T-helper 1 cell treated with Interleukin-12 subunit alpha and Interleukin-12 subunit beta and Interleukin-4 antibody, amounts not matched to agents 30 ng/mL and 1 ng/mL, for 36 hours (primary cell): ENCODE measurements around the gene SEC14L1. TPM values are rescaled to one million over a fixed set of nuclear protein-coding genes. Genes with fewer than 3 reads are reported as not detected.

Experiments used
- intact Hi-C: fragments of 100-400 bp; cut with micrococcal nuclease; formaldehyde crosslinking; loops from one replicate; pipeline ENCODE4 v1.15.1; 2024
- total RNA-seq: library from RNA; stranded (reverse); gene quantifications from 2 replicates; pipeline ENCODE4 v1.2.3, GENCODE V29; 2022

The SEC14L1 gene
- total RNA-seq, 1 donor from 2014 or later, result 98.0 TPM

- intact Hi-C loops, result loop anchor here (1.0 kb wide), 1 partner anchor 106 kb away; no protein-coding TSS in a partner anchor
Measured at GRCh38 chr17:77211681-77212080, 70.9 kb downstream of the SEC14L1 start.

GRCh38 chr17:77212081-77212832 is 71.5 kb downstream of the SEC14L1 start:
- intact Hi-C loops, result loop anchor here (1.0 kb wide), 1 partner anchor 107 kb away; no protein-coding TSS in a partner anchor

- intact Hi-C loops, result loop anchor here (1.0 kb wide), 1 partner anchor 108 kb away; no protein-coding TSS in a partner anchor
Measured at GRCh38 chr17:77212833-77213777, 72.3 kb downstream of the SEC14L1 start.

DNA sequence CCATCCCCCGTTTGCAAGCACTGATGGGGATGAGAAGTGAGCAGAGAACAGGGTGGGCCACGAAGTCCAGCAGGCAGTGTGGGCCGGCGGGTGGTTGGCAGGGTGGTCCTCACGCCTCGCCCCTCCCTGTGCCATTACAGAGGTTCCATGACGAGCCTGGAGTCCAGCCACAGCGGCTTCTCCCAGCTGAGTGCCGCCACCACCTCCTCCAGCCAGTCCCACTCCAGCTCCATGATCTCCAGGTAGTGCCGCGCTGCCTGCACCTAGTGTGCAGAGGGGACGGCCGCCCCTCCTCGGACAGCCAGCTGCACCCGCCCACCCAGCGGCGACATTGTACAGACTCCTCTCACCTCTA is 73.0 kb downstream of the SEC14L1 start:
- intact Hi-C loops, result no loop called here

DNA sequence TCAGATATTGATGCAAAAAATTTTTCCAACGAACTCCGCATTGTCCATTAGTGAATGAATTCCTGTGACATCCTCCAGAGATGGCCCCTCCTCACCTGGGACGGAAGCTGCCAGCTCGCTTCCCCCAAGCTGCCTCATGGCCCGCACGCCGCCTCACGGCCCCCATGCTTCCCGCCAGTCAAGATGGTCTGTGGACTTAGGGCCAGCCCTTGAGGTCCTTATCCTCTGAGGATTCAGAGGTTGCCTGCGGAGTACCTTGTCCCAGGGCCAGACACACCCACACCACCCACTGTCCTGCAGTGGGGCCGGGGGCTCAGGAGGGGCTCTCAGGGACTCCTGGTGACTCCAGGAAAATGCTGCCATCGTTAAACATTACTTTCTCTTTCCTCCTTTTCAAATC is 73.6 kb downstream of the SEC14L1 start:
- intact Hi-C loops, result no loop called here

- intact Hi-C loops, result no loop called here
Measured at GRCh38 chr17:77214743-77215142, 74.0 kb downstream of the SEC14L1 start.

DNA sequence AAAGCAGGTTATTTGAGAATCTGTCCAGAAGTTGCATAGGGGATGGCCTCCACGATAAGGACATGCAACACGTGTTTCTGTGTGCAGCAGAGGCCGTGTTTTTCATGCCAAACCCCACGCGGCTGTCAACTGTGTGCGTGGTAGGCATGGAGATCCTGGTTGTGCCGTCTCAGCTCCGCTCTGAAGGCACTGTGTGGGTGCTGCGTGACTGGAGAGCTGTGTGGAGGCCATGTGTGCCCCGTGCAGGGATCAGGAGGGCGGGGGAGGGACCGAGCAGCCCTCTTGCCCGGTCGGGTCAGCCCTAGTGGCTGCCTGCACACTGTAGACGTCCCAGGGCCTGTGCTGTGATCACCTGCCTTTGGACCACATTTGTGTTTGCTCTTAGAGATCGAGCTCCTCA is 74.5 kb downstream of the SEC14L1 start:
- intact Hi-C loops, result no loop called here

- intact Hi-C loops, result no loop called here
Measured at GRCh38 chr17:77216486-77216885, 75.7 kb downstream of the SEC14L1 start.

- intact Hi-C loops, result no loop called here
Measured at GRCh38 chr17:77217123-77217522, 76.4 kb downstream of the SEC14L1 start.

DNA sequence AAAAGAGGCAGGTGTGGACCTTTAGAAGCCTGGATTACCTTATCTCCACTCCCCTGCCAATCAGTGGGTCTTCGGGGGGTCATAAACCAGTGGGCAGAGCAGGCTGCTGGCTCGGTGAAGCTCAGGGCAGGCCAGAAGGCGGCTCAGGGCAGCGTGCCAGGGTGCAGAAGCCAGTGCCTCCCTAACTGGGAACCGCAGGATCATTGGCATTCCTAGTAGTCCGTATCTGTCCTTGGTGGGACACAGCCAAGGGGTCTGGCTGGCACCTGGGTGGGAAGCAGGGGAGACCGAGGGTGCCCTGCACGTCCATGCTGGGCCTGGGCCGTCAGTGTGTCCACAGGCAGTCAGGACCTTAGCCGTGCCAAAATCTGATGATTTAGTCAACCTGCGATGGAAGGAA is 76.8 kb downstream of the SEC14L1 start:
- intact Hi-C loops, result no loop called here

DNA sequence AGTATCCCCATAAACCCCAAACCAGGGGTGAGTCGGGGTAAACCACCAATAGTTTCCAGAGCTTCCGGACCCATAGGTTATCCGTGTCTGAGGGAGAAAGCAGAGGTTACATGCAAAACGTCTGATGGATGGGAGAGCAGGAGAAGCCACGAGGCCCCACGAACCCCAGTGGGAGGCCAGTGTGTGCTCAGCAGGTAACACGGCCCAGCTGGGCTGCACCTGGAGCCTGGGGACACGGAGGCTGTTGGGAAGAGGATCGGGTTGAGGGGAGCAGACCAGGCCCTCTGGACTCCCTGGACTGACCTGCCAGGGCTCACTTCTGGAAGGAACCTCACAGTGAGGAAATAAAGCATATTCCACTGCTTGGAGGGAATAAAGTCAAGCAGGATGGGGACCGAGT is 78.1 kb downstream of the SEC14L1 start:
- intact Hi-C loops, result no loop called here

DNA sequence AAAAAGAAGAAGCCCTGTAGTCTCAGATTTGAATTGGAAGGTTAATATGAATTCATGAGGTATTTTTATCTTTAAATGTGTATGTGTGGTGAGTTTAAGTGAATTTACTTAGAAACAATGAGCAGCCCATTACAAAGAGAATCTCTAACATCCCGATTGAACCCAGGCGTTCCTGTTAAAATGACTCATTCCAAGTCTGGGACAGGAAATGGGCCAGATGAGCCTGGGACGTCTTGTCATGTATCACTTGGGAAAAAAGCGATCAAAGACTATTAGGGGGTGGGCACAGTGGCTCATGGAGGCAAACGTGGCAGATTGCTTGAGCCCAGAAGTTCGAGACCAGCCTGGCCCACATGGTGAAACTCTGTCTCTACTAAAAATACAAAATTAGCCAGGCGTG is 81.6 kb downstream of the SEC14L1 start:
- intact Hi-C loops, result no loop called here

DNA sequence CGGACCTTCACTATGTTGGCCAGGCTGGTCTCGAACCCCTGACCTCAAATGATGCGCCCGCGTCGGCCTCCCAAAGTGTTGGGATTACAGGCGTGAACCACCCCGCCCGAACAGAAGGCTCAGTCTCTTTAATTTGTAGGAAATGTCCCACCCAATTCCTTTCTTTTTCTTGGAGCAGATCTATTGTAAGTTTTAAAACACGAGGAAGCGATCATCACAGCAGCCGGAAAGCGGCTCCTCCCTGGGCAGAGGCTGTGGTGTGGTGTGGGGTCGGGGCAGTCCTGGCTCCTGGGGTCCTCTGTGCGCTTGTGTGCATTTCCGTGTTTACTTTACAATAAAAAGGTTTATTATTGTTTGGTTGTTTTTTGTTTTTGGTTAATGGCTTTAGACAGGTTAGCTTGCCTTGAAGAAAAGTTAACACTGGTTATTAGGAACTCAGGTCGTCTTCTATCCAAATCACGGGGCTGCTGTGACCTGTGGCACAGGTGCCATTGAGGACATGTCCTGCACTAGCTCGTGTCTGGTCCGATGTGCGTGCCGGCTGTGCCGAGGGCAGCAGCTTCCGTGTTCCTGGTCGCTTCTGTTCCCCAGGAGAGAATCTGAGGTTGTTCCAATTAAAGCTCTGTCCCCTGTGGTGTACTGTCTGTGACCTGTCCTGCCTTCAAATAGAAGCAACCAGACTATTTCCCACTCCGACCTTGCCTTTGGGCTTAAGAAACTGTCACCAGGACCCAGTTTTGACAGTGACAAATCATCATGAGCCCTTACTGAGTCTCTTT is 83.1 kb downstream of the SEC14L1 start:
- intact Hi-C loops, result no loop called here

DNA sequence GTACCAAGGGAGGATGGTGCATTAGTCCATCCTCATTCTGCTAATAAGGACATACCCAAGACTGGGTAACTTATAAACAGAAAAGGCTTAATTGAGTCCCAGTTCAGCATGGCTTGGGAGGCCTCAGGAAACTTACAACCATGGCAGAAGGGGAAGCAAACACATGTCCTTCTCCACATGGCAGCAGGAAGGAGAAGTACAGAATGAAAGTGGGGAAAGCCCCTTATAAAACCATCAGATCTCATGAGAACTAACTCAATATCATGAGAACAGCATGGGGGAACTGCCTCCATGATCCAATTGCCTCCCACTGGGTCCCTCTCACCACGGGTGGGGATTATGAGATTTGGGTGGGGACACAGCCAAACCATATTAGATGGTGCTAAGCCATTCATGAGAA is 84.5 kb downstream of the SEC14L1 start:
- intact Hi-C loops, result no loop called here

- intact Hi-C loops, result no loop called here
Measured at GRCh38 chr17:77227461-77228240, 86.9 kb downstream of the SEC14L1 start.

DNA sequence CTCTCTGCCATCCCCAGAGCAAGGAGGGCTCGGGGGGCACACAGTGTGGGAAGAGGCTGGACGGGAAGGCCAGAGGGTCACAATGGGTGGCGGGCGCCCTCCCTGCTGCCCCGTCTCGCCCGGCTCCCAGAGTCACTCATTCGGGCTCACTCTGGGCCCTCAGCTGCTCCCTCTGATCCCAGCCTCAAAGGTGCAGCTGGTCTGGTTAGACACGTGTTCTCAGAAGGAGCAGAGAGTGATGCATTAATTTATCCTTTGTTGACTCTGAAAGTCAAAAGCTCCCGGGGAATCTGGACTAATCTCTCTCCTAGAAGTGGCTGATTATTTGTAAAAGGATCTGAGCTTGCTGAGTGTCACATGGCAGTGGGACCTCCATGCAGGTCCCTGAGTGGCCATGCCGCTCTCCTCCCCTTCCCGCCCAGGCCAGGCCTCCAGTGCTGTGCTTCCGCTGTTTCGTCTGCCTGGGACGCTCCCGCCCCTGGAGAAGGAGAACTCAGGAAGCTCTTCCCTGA is 87.5 kb downstream of the SEC14L1 start:
- intact Hi-C loops, result no loop called here

DNA sequence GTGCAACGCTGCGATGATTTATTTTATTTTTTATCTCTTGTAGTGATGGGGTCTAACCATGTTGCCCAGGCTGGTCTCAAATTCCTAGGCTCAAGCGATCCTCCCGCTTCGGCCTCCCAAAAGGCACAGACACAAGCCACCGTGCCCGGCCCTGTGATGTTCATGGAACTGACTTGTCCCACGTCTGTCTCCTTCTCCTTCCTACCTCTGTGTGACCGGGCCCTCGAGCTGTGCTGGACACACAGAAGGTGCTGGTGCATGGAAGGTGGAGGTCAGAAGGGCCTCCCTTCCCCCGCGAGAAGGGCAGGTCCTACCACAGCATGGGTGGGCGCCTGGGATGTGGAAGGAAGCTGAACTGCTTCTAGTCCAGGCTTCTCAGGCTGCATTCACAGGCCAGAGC is 88.0 kb downstream of the SEC14L1 start:
- intact Hi-C loops, result no loop called here

- intact Hi-C loops, result no loop called here
Measured at GRCh38 chr17:77229786-77230435, 89.1 kb downstream of the SEC14L1 start.

DNA sequence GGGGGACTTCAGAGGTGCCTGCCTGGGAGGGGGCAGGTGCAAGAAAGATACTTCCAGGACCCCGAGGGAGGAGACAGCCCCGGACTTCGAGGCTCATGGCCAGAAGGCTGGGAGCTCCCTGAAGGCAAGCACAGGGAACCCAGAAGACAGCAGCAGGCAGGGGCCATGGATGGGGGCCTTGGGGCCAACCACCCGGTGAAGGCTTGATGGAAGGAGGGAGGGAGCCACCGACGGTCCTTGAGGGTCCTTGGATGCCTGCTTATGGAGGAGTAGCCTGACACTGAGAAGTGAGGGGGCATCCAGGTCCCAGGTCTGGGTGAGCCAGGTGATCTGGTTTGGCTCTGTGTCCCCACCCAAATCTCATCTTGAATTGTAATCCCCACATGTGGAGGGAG is 89.7 kb downstream of the SEC14L1 start:
- intact Hi-C loops, result no loop called here
